Measurements from ENCODE around the gene FCRL6.

DNA sequence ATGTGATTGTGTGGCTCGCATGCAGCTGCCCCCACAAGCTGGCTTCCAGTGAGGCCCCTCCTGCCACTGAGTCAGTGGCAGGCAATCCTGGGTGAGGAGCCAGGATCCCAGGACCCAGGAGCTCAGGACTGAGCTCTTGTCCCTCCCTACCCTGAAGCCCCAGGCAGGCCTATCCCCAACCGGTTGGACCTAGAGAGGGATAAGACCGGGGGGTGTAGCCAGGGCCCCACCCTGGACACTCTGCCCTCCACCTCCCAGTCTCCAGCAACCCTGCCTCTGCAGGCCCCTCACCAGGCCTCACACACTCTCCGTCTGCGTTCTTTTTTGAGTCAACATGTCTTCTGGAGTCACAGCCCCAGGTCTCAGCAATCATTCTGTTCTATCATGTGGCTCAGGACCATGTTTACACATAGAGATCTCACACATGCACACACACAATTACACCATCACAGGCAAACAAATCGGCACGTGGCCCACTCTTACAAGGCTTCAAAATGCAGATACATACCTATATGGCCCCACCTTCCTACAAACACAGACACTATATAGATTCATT is 57.7 kb downstream of the FCRL6 start:
- TF ChIP-seq EZH2 (IDR thresholded peaks at IDR 0.05; ENCODE audit: low read length, missing control alignments) (no peak), CTCF (conservative IDR thresholded peaks at IDR 0.05 in 1 of 2, IDR thresholded peaks at IDR 0.05 in 1 of 2; ENCODE audit: low read depth in 1 of 2, low read length in 2 of 2) (no peak)

Measured in fibroblast of lung (primary cell).